ENCODE data around the gene RABEP1.

The RABEP1 gene

GRCh38 chr17:5364156-5364555 is 82.1 kb downstream of the RABEP1 start:
- no peak for DNase-seq (ENCODE audit: low read depth)

- no peak for DNase-seq (ENCODE audit: low read depth)
Measured at GRCh38 chr17:5364696-5365095, 82.6 kb downstream of the RABEP1 start.

- DNase-seq (ENCODE audit: low read depth): no peak
Measured at GRCh38 chr17:5365831-5366230, 83.7 kb downstream of the RABEP1 start.

- no peak for DNase-seq (ENCODE audit: low read depth)
Measured at GRCh38 chr17:5370411-5370810, 88.3 kb downstream of the RABEP1 start.

GRCh38 chr17:5373112-5373511 is 91.0 kb downstream of the RABEP1 start:
- no peak for DNase-seq (ENCODE audit: low read depth)

- DNase-seq (ENCODE audit: low read depth): no peak
Measured at GRCh38 chr17:5378566-5379207, 96.6 kb downstream of the RABEP1 start.

GRCh38 chr17:5379351-5380107 is 97.4 kb downstream of the RABEP1 start:
- DNase-seq (ENCODE audit: low read depth): no peak

- no peak for DNase-seq (ENCODE audit: low read depth)
Measured at GRCh38 chr17:5380491-5381135, 98.5 kb downstream of the RABEP1 start.

GRCh38 chr17:5381542-5381941 is 99.5 kb downstream of the RABEP1 start:
- no peak for DNase-seq (ENCODE audit: low read depth)

GRCh38 chr17:5391678-5392077 is 109.6 kb downstream of the RABEP1 start:
- DNase-seq (ENCODE audit: low read depth): no peak

- DNase-seq (ENCODE audit: low read depth): no peak
Measured at GRCh38 chr17:5396612-5397011, 114.5 kb downstream of the RABEP1 start.

- DNase-seq (ENCODE audit: low read depth): no peak
Measured at GRCh38 chr17:5399767-5400166, 117.7 kb downstream of the RABEP1 start.

- no peak for DNase-seq (ENCODE audit: low read depth)
Measured at GRCh38 chr17:5405400-5405799, 123.3 kb downstream of the RABEP1 start.

GRCh38 chr17:5408186-5408585 is 126.1 kb downstream of the RABEP1 start:
- DNase-seq (ENCODE audit: low read depth): no peak

GRCh38 chr17:5410594-5411272 is 128.6 kb downstream of the RABEP1 start:
- DNase-seq (ENCODE audit: low read depth): no peak

- no peak for DNase-seq (ENCODE audit: low read depth)
Measured at GRCh38 chr17:5413682-5414081, 131.6 kb downstream of the RABEP1 start.

GRCh38 chr17:5416901-5417300 is 134.8 kb downstream of the RABEP1 start:
- DNase-seq (ENCODE audit: low read depth): no peak

- DNase-seq (ENCODE audit: low read depth): peak; percentile 36
Measured at GRCh38 chr17:5418858-5419355, 136.8 kb downstream of the RABEP1 start.

- DNase-seq (ENCODE audit: low read depth): peak; percentile 96
Measured at GRCh38 chr17:5419356-5419958, 137.4 kb downstream of the RABEP1 start, which contains the start of gene NUP88. TSS of gene NUP88 (minus strand) at chr17:5419662. CDS start at chr17:5419650, 12 bp downstream.

- DNase-seq (ENCODE audit: low read depth): peak; percentile 80
Measured at GRCh38 chr17:5419959-5420653, 138.0 kb downstream of the RABEP1 start, which contains the start of gene RPAIN. TSS of gene RPAIN (plus strand) at chr17:5420182. CDS start at chr17:5420211, 29 bp downstream.

- DNase-seq (ENCODE audit: low read depth): no peak
Measured at GRCh38 chr17:5422505-5422904, 140.4 kb downstream of the RABEP1 start.
